Ishikawa (cell line): ENCODE data around the gene CNTN2.

Source experiments
- CEBPB ChIP-seq: IDR thresholded peaks from 2 replicates; pipeline ENCODE4 v1.6.1; 2012
- EGR1 ChIP-seq: IDR thresholded peaks from 2 replicates; pipeline ENCODE4 v1.6.1; 2012
- EP300 ChIP-seq: IDR thresholded peaks from 2 replicates; pipeline ENCODE4 v1.6.1; 2012; ENCODE audit warnings: borderline replicate concordance
- FOXM1 ChIP-seq: IDR thresholded peaks from 2 replicates; pipeline ENCODE4 v1.6.1; 2012; ENCODE audit warnings: low read depth, borderline replicate concordance
- MAX ChIP-seq: IDR thresholded peaks from 2 replicates; pipeline ENCODE4 v1.6.1; 2012
- RAD21 ChIP-seq: IDR thresholded peaks from 2 replicates; pipeline ENCODE4 v1.6.1; 2012; ENCODE audit warnings: low read depth
- REST ChIP-seq: IDR thresholded peaks from 2 replicates; pipeline ENCODE4 v1.6.1; 2012; ENCODE audit warnings: low read depth, mild to moderate bottlenecking
- TAF1 ChIP-seq: IDR thresholded peaks from 2 replicates; pipeline ENCODE4 v1.6.1; 2012; ENCODE audit warnings: low read depth, mild to moderate bottlenecking
- TCF12 ChIP-seq: IDR thresholded peaks from 2 replicates; pipeline ENCODE4 v1.6.1; 2012; ENCODE audit warnings: low read depth
- TEAD4 ChIP-seq: IDR thresholded peaks from 2 replicates; pipeline ENCODE4 v1.6.1; 2012
- YY1 ChIP-seq: IDR thresholded peaks from 2 replicates; pipeline ENCODE4 v1.6.1; 2012; ENCODE audit warnings: low read depth
- ZBTB7A ChIP-seq: IDR thresholded peaks from 2 replicates; pipeline ENCODE4 v1.6.1; 2012; ENCODE audit warnings: low read depth

DNA sequence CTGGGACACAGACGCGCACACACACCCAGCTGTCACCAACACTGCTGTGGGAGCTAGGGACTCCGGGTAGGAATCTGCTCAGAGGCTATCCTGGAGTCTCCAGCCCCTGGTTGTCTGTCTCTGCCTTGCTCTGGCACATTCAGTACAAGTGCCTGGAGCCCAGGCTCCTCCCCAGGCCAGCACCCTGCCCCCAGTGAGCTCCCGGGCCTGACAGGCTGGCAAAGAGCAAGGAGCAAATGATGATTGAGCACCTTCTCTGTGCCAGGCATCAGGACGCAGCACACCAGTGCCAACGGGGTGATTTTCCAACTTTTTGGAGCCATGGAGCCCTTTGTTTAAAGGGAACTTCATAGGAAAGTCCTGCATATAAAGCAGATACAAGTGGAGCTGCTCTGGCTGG, 6.5 kb downstream of the CNTN2 start:
- TF ChIP-seq REST = no peak
- no peak for TF ChIP-seq EGR1
- no peak for TF ChIP-seq TAF1
- no peak for TF ChIP-seq TCF12
- no peak for TF ChIP-seq EP300
- TF ChIP-seq RAD21 = no peak
- no peak for TF ChIP-seq CEBPB
- no peak for TF ChIP-seq FOXM1
- TF ChIP-seq YY1 = no peak
- TF ChIP-seq TEAD4 = no peak
- no peak for TF ChIP-seq MAX
- TF ChIP-seq ZBTB7A = no peak
